ENCODE measurements around the gene BICDL2. TPM values are rescaled to one million over a fixed set of nuclear protein-coding genes. Genes with fewer than 3 reads are reported as not detected.

The BICDL2 gene
- polyA plus RNA-seq, 2 of the 4 experiments (the other 2 are of a cell fraction), result not detected

DNA sequence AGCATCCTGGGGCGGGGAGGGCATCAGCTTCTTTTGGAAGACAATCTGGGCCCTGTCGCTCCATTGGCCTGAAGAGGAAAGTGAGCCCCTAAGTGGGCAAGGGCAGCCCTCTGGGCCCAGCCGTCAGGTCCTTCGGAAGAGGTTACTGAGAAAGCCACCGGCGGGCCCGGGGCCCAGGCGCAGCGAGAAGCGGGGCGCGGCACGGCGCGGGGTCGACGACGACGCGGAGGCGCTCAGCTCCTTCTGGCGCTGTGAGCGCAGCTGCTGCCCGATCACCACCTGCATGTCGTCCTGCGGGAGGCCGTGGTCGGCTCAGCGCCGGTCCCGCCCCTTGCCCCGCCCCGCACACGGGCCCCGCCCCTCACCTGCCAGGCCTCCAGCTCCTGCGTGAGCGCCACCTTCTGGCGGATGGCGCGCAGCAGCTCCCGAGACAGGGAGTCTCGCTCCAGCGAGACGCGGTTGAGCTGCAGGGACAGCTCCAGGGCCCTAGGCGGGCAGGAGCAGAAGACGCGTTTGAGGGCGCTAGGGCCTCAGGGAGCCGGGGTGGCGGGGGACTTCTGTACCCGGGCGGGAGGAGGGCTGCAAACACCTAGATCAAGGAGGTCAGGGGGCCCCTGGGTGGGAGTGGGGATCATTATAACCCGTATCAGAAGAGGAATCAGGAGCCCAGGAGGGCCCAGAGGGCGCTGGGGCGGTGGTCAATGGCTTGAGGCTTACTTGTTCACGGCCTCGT is 8.6 kb downstream of the BICDL2 start (continued):
- peak; percentile 68 for TF ChIP-seq POLR2AphosphoS2 (conservative IDR thresholded peaks at IDR 0.05; ENCODE audit: low read length)
- no peak for TF ChIP-seq HOXB5 (CRISPR knock-in tag; IDR thresholded peaks at IDR 0.05)
- peak; percentile 45 to 64 for TF ChIP-seq RAD21 (conservative IDR thresholded peaks at IDR 0.05 in 1 of 2, IDR thresholded peaks at IDR 0.05 in 1 of 2)
- TF ChIP-seq, protein P1, sequence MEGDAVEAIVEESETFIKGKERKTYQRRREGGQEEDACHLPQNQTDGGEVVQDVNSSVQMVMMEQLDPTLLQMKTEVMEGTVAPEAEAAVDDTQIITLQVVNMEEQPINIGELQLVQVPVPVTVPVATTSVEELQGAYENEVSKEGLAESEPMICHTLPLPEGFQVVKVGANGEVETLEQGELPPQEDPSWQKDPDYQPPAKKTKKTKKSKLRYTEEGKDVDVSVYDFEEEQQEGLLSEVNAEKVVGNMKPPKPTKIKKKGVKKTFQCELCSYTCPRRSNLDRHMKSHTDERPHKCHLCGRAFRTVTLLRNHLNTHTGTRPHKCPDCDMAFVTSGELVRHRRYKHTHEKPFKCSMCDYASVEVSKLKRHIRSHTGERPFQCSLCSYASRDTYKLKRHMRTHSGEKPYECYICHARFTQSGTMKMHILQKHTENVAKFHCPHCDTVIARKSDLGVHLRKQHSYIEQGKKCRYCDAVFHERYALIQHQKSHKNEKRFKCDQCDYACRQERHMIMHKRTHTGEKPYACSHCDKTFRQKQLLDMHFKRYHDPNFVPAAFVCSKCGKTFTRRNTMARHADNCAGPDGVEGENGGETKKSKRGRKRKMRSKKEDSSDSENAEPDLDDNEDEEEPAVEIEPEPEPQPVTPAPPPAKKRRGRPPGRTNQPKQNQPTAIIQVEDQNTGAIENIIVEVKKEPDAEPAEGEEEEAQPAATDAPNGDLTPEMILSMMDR (IDR thresholded peaks at IDR 0.05), result peak; percentile 88
- TF ChIP-seq SMC3 (IDR thresholded peaks at IDR 0.05), result peak; percentile 77
- TF ChIP-seq TFCP2L1 (CRISPR knock-in tag; IDR thresholded peaks at IDR 0.05), result peak; percentile 1; the same call in 1 of the 2 replicates
- TF ChIP-seq CEBPB (IDR thresholded peaks at IDR 0.05), result no peak

DNA sequence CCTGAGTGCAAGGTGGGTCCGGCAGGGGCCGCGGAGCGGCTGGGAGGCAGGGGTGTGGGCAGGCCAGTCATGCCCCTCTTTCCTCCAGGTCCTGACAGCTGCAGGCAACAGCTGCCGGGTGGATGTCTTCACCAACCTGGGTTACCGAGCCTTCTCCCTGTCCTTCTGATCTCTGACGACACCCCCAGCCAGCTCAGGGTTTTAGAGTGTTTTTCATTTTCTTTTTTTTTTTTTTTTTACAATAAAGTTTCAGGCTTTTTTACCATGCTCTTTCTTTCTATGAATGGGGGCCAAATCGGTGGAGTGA is 9.3 kb downstream of the BICDL2 start:
- Histone ChIP-seq H3K4me1 (peaks cover 27% of the 10 kb centered on the region), H3K9me3 (no peaks in the 10 kb centered on the region), H3K4me3 (no peak overlapping the region), H3K4me2 (no peak overlapping the region), H3K27ac (no peak overlapping the region)
- DNase-seq (ENCODE audit: low read depth in 1 of 2, low spot score in 1 of 2) (no peak), FAIRE-seq (no peak), ATAC-seq (no peak)
- POLR2A ChIA-PET, result interaction anchor here (1.0 to 2.0 kb wide), 3 partner anchors 8 to 23 kb away, joined by 3 to 13 read pairs (median 7); partner anchors contain the start of gene TNFRSF12A
- 86% methylated on average over 8 of the region's 8 CpGs for WGBS (ENCODE audit: missing lambda C conversion rate)
- TF ChIP-seq POLR2A (IDR thresholded peaks at IDR 0.05; ENCODE audit: low read length) (no peak), POLR2AphosphoS2 (conservative IDR thresholded peaks at IDR 0.05; ENCODE audit: low read length) (0 out of 2 replicates have a peak, but pooled peaks have one; percentile 1), NFE2L2 (conservative IDR thresholded peaks at IDR 0.05; ENCODE audit: low read length) (no peak)
- CTCF ChIA-PET, result interaction anchor here (0.6 to 11.0 kb wide), 13 partner anchors 8 to 107 kb away, joined by 3 to 214 read pairs (median 6); partner anchors contain the start of genes BICDL2, CLDN6, CLDN9 and TNFRSF12A

DNA sequence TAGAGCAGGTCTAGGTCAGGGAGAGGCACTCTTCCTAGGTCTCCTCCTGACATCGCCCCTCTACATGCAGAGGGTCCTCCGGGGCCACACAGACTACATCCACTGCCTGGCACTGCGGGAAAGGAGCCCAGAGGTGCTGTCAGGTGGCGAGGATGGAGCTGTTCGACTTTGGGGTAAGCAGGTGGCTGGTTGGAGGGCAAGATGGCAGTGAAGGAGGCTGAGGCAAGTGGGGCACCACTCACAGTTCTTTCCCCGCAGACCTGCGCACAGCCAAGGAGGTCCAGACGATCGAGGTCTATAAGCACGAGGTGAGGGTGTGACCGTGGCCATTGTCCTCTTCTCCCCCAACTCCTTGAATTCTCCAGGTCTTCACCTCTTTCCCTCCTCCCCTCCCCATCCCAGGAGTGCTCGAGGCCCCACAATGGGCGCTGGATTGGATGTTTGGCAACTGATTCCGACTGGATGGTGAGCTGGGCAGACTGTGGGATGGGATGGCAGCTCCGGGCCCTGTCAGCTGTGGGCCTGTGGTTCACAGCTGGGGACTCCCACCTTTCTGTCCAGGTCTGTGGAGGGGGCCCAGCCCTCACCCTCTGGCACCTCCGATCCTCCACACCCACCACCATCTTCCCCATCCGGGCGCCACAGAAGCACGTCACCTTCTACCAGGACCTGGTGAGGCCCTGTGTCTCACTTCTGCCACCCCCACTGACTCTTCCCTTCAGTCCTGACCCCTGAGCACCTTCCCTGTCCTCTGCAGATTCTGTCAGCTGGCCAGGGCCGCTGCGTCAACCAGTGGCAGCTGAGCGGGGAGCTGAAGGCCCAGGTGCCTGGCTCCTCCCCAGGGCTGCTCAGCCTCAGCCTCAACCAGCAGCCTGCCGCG is 9.9 kb downstream of the BICDL2 start:
- no peak for FAIRE-seq
- ChIA-PET POLR2A (interaction anchor here (1.0 kb wide), 1 partner anchor 13 kb away, joined by 3 read pairs; no protein-coding TSS in a partner anchor), CTCF (interaction anchor here (0.6 to 11.0 kb wide), 10 partner anchors 14 to 108 kb away, joined by 3 to 214 read pairs (median 6); partner anchors contain the start of genes BICDL2, CLDN9 and ZNF213)
- ATAC-seq, result no peak
- DNase-seq (ENCODE audit: low read depth in 1 of 2, low spot score in 1 of 2), result no peak
- Histone ChIP-seq H3K4me3 (no peak overlapping the region), H3K27ac (no peak overlapping the region), H3K4me2 (no peak overlapping the region), H3K4me1 (peaks cover 28% of the 10 kb centered on the region), H3K9me3 (no peaks in the 10 kb centered on the region)
- TF ChIP-seq, protein P2, sequence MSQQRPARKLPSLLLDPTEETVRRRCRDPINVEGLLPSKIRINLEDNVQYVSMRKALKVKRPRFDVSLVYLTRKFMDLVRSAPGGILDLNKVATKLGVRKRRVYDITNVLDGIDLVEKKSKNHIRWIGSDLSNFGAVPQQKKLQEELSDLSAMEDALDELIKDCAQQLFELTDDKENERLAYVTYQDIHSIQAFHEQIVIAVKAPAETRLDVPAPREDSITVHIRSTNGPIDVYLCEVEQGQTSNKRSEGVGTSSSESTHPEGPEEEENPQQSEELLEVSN (IDR thresholded peaks at IDR 0.05; ENCODE audit: borderline replicate concordance, low read depth), result no peak
- TF ChIP-seq HDAC2 (IDR thresholded peaks at IDR 0.05) (no peak), POLR2AphosphoS2 (conservative IDR thresholded peaks at IDR 0.05; ENCODE audit: low read length) (peak; percentile 24; the same call in 1 of the 2 replicates)
- 91% methylated on average over 24 of the region's 24 CpGs for WGBS (ENCODE audit: missing lambda C conversion rate)

DNA sequence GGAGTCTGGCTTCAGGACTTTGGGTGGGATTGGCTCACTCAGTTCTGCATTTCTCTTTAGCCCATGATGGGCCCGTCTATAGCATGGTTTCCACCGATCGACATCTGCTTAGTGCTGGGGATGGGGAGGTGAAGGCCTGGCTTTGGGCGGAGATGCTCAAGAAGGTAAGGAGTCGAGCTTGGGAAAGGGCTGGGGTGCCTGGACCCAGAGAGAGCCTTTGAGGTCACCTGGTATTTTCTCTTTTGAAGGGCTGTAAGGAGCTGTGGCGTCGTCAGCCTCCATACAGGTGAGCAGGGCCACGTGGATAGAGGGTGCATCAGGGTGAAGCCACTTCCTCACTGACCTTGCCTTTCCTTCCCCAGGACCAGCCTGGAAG is 10.8 kb downstream of the BICDL2 start:
- POLR2A ChIA-PET, result no interaction called here
- Histone ChIP-seq H3K27ac (no peak overlapping the region), H3K4me1 (peaks cover 28% of the 10 kb centered on the region), H3K4me2 (no peak overlapping the region), H3K9me3 (no peaks in the 10 kb centered on the region), H3K4me3 (no peak overlapping the region)
- DNase-seq (ENCODE audit: low read depth in 1 of 2, low spot score in 1 of 2) (no peak), ATAC-seq (no peak), FAIRE-seq (no peak)
- WGBS (ENCODE audit: missing lambda C conversion rate), result 91% methylated on average over 8 of the region's 8 CpGs
- TF ChIP-seq PHF8 (IDR thresholded peaks at IDR 0.05; ENCODE audit: borderline replicate concordance, low read depth) (no peak), HOXA7 (CRISPR knock-in tag; IDR thresholded peaks at IDR 0.05) (no peak)
- CTCF ChIA-PET, result interaction anchor here (10.8 to 11.0 kb wide), 2 partner anchors 14 to 21 kb away, joined by 178 to 214 read pairs; partner anchors contain the start of genes BICDL2 and CLDN9
